Measurements from ENCODE around the gene MNT. TPM values are rescaled to one million over a fixed set of nuclear protein-coding genes. Genes with fewer than 3 reads are reported as not detected.

The MNT gene
- polyA plus RNA-seq, 1 donor from 2014 or later = 6.1 TPM

DNA sequence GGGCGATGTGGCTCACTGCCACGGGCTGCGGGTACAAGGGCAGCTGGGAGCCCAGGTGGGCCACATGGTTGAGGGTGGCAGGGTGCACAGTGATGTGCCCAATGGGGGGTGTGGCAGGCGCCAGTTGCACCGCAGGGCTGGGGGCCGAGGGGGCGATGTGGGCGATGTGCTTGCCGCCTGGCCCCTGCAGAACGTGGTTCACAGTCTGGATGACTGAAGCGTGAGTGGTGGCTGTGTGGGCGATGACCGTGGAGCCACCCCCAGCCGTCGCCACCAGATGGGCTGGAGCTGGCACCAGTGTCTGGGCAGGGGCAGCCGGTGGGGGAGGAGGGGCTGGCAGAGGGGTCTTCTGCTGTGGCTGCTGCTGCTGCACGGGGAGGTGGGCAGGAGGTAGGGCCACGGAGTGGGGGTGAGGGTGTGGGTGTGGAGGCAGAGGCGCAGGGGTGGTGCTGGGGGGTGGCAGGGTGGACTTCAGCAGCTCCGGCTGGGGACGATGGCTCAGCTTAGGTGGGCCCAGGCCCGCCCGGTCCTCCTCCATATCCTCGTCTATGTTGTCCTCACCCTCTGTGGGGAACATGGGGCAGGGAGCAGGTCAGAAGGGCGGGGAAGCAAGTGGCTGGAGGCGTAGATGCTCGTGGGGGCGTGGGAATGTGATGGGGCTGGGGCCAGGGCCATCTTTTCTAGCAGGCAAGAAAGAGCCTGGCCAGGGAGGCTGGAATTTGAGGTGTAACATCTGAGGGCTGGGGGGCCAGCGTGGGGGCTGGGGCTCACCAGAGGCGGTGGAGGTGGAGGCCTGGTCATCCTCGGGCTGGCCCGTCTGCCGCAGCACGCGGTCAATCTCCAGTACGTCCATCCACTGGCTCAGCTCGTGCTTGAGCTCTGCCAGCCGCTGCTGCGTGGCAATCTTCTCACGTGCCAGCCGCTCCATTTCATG lies 13.5 kb downstream of the MNT start:
- Histone ChIP-seq H2AFZ (ENCODE audit: low read depth, low read length) (no peak overlapping the region), H4K20me1 (ENCODE audit: insufficient read depth) (peaks cover 4% of the 10 kb centered on the region), H3K27ac (ENCODE audit: low read length) (no peak overlapping the region), H3K9me2 (ENCODE audit: insufficient read depth, low read length) (no peaks in the 10 kb centered on the region), H3K36me3 (ENCODE audit: insufficient read depth, low read length) (no peaks in the 10 kb centered on the region), H3K27me3 (ENCODE audit: insufficient read depth, low read depth, low read length) (no peaks in the 10 kb centered on the region), H3K4me2 (ENCODE audit: low read length) (no peak overlapping the region), H3F3A (ENCODE audit: insufficient read depth, low read length, poor library complexity, severe bottlenecking) (peaks cover 7% of the 10 kb centered on the region), H3K79me2 (replicated peaks; ENCODE audit: insufficient read depth, low read length) (peaks cover 20% of the 10 kb centered on the region), H3K9me3 (ENCODE audit: low read length) (no peaks in the 10 kb centered on the region), H3K4me3 (ENCODE audit: low read length) (no peak overlapping the region), H3K9ac (ENCODE audit: low read length) (no peak overlapping the region)
- no peak for TF ChIP-seq SMC3 (conservative IDR thresholded peaks at IDR 0.05; ENCODE audit: poor library complexity)
- TF ChIP-seq RAD21 (conservative IDR thresholded peaks at IDR 0.05) = no peak

DNA sequence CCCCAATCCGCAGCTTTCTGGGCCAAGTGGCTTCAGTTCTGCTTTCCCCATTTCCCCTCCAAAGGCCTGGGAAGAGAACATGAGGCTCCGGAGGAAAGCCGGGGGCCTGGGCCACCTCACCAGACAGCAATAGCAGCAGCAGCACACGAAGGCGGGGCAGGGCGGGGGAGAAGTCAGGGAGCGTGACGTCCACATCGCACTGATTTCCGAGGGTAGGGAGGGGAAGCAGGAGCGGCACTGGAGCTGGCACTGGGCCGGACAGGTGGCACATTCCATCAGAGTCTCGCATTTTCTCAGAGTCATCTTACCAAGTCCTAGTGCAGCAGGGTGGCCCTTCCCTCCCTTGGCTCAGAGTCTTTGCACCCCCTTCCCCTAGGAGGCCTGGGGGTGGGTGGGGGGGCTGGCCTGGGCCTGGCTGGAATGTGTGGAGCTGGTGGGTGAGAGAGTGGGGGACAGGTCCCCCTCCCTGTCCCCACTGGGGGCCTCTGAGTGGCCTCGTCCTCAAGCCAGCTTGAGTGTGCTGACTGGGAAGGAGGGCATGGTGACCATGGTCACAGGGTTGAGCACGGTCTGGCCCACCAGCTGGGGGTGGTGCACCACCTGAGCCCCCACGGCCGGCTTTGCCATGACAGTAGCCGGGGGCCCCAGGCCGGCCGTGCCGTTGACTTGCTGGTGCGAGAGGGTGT lies 14.3 kb downstream of the MNT start:
- Histone ChIP-seq H3K36me3 (ENCODE audit: insufficient read depth, low read length) (no peaks in the 10 kb centered on the region), H3F3A (ENCODE audit: insufficient read depth, low read length, poor library complexity, severe bottlenecking) (peaks cover 2% of the 10 kb centered on the region), H3K9me3 (ENCODE audit: low read length) (no peaks in the 10 kb centered on the region), H3K79me2 (replicated peaks; ENCODE audit: insufficient read depth, low read length) (peaks cover 13% of the 10 kb centered on the region), H3K4me3 (ENCODE audit: low read length) (no peak overlapping the region), H3K9ac (ENCODE audit: low read length) (no peak overlapping the region), H3K4me2 (ENCODE audit: low read length) (no peak overlapping the region), H2AFZ (ENCODE audit: low read depth, low read length) (no peak overlapping the region), H3K27ac (ENCODE audit: low read length) (no peak overlapping the region), H4K20me1 (ENCODE audit: insufficient read depth) (peaks cover 4% of the 10 kb centered on the region), H3K27me3 (ENCODE audit: insufficient read depth, low read depth, low read length) (no peaks in the 10 kb centered on the region), H3K9me2 (ENCODE audit: insufficient read depth, low read length) (no peaks in the 10 kb centered on the region)
- TF ChIP-seq, protein P1, sequence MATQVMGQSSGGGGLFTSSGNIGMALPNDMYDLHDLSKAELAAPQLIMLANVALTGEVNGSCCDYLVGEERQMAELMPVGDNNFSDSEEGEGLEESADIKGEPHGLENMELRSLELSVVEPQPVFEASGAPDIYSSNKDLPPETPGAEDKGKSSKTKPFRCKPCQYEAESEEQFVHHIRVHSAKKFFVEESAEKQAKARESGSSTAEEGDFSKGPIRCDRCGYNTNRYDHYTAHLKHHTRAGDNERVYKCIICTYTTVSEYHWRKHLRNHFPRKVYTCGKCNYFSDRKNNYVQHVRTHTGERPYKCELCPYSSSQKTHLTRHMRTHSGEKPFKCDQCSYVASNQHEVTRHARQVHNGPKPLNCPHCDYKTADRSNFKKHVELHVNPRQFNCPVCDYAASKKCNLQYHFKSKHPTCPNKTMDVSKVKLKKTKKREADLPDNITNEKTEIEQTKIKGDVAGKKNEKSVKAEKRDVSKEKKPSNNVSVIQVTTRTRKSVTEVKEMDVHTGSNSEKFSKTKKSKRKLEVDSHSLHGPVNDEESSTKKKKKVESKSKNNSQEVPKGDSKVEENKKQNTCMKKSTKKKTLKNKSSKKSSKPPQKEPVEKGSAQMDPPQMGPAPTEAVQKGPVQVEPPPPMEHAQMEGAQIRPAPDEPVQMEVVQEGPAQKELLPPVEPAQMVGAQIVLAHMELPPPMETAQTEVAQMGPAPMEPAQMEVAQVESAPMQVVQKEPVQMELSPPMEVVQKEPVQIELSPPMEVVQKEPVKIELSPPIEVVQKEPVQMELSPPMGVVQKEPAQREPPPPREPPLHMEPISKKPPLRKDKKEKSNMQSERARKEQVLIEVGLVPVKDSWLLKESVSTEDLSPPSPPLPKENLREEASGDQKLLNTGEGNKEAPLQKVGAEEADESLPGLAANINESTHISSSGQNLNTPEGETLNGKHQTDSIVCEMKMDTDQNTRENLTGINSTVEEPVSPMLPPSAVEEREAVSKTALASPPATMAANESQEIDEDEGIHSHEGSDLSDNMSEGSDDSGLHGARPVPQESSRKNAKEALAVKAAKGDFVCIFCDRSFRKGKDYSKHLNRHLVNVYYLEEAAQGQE (IDR thresholded peaks at IDR 0.05; ENCODE audit: borderline replicate concordance) = no peak
- TF ChIP-seq TAF1 (IDR thresholded peaks at IDR 0.05; ENCODE audit: low read depth) = no peak
- no peak for TF ChIP-seq EZH2 (IDR thresholded peaks at IDR 0.05; ENCODE audit: borderline replicate concordance, insufficient read depth, low read length, poor library complexity, severe bottlenecking)
- TF ChIP-seq, protein P2, sequence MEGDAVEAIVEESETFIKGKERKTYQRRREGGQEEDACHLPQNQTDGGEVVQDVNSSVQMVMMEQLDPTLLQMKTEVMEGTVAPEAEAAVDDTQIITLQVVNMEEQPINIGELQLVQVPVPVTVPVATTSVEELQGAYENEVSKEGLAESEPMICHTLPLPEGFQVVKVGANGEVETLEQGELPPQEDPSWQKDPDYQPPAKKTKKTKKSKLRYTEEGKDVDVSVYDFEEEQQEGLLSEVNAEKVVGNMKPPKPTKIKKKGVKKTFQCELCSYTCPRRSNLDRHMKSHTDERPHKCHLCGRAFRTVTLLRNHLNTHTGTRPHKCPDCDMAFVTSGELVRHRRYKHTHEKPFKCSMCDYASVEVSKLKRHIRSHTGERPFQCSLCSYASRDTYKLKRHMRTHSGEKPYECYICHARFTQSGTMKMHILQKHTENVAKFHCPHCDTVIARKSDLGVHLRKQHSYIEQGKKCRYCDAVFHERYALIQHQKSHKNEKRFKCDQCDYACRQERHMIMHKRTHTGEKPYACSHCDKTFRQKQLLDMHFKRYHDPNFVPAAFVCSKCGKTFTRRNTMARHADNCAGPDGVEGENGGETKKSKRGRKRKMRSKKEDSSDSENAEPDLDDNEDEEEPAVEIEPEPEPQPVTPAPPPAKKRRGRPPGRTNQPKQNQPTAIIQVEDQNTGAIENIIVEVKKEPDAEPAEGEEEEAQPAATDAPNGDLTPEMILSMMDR (IDR thresholded peaks at IDR 0.05; ENCODE audit: poor library complexity, severe bottlenecking) = no peak

Measured in neural cell (in vitro differentiated cells).